Tibial nerve (tissue), 4 donors: ENCODE measurements around the gene EYA4. TPM values are rescaled to one million over a fixed set of nuclear protein-coding genes. Genes with fewer than 3 reads are reported as not detected.

ENCODE experiments used
- DNase-seq, 2 donors: peaks; one replicate each; pipeline ENCODE4 v3.0.0-alpha.2; 2019; ENCODE audit warnings: low spot score in 2 of 2
- H3K27ac ChIP-seq, 4 donors: fragments of 200-600 bp; sonication (generic) in 3 of 4; one replicate each; pipeline ENCODE4 v1.5.1; 2017 to 2019; ENCODE audit warnings: mild to moderate bottlenecking in 1 of 4
- H3K27me3 ChIP-seq, 2 donors: fragments of 200-600 bp; sonication (generic) in 1 of 2; one replicate each; pipeline versions ENCODE4 v1.5.1 to v1.6.0; 2017 to 2019
- H3K36me3 ChIP-seq, 3 donors: fragments of 200-600 bp; sonication (generic); one replicate each; pipeline ENCODE4 v1.5.1; 2018 to 2019
- H3K4me1 ChIP-seq, 4 donors: fragments of 200-600 bp; sonication (generic) in 3 of 4; one replicate each; pipeline ENCODE4 v1.5.1; 2017 to 2019
- H3K4me3 ChIP-seq, 4 donors: fragments of 200-600 bp; sonication (generic) in 3 of 4; one replicate each; pipeline ENCODE4 v1.5.1; 2017 to 2019; ENCODE audit warnings: mild to moderate bottlenecking in 1 of 4, moderate library complexity in 1 of 4
- H3K9me3 ChIP-seq, 4 donors: fragments of 200-600 bp; sonication (generic) in 3 of 4; one replicate each; pipeline ENCODE4 v1.5.1; 2017 to 2019
- EP300 ChIP-seq, 2 donors: sonication (generic); formaldehyde crosslinking; IDR thresholded peaks; one replicate each; pipeline ENCODE4 v1.6.1; 2017; ENCODE audit warnings: antibody characterized with exemption in 2 of 2, mild to moderate bottlenecking in 1 of 2
- POLR2A ChIP-seq, 2 donors: fragments of 450-650 bp; IDR thresholded peaks; one replicate each; pipeline ENCODE4 v1.6.1; 2017; ENCODE audit warnings: antibody characterized with exemption in 2 of 2, mild to moderate bottlenecking in 2 of 2, moderate library complexity in 2 of 2
- WGBS, 2 donors: methylation state at CpG; one replicate each; pipeline ENCODE4 v1.1.5; 2018; 5-methylcytosine and 5-hydroxymethylcytosine counted together
- total RNA-seq, 4 donors: library from RNA; depleted of rRNA; stranded (reverse); fragments of >200 nt; gene quantifications; one replicate each; pipeline ENCODE4 v1.1.0, GENCODE V29; 2016
- TF ChIP-seq, protein P1 (sequence below), 5 experiments: fragments of 200-600 bp in 3 of 5; fragments of 450-650 bp in 2 of 5; sonication (generic) in 3 of 5; IDR thresholded peaks; one replicate each; pipeline ENCODE4 v1.5.1; 2016 to 2019; ENCODE audit warnings: antibody characterized with exemption in 5 of 5, mild to moderate bottlenecking in 3 of 5, moderate library complexity in 2 of 5

The EYA4 gene
- total RNA-seq, 4 donors from 2014 or later, result 1.1 to 6.0 (median 1.8) TPM

DNA sequence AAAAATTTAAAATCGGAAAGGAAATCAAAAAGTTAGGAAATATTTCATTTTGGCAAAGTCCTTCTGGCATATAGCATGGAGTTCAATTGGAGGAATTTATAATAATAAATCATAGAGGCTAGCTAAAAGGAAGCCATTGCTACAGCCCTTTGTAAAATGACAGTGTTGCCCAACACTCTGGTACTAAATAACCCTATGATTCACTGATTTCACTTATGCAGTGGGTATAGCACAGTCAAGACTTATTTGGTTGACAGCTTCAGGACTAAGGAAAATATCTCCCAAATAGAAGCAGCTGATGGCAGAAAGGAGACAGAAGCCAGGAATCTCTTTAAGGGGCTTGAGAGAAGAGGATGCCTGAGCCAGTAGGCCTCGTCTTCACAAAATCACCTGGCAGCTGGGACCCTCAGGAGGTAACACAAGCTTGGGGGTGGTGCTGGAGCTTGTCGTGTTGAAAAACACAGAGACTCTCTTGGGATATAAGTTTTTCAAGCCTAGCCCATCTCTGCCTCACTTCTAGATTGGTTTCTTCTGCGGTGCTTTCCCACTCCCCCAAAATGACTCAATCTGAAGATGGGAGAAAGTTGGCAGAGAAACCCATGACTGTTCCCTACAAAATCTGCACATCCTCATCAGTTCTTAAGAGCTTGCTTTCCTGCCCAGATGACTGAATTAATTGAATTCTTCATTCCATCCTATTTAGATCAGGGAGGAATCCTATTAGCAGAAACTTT, 38.4 kb upstream of the EYA4 start:
- Histone ChIP-seq H3K9me3 (no peaks in the 10 kb centered on the region), H3K4me1 (no peaks in the 10 kb centered on the region), H3K27me3 (no peaks in the 10 kb centered on the region), H3K27ac (no peak overlapping the region), H3K36me3 (no peaks in the 10 kb centered on the region), H3K4me3 (no peak overlapping the region)
- TF ChIP-seq, protein P1, sequence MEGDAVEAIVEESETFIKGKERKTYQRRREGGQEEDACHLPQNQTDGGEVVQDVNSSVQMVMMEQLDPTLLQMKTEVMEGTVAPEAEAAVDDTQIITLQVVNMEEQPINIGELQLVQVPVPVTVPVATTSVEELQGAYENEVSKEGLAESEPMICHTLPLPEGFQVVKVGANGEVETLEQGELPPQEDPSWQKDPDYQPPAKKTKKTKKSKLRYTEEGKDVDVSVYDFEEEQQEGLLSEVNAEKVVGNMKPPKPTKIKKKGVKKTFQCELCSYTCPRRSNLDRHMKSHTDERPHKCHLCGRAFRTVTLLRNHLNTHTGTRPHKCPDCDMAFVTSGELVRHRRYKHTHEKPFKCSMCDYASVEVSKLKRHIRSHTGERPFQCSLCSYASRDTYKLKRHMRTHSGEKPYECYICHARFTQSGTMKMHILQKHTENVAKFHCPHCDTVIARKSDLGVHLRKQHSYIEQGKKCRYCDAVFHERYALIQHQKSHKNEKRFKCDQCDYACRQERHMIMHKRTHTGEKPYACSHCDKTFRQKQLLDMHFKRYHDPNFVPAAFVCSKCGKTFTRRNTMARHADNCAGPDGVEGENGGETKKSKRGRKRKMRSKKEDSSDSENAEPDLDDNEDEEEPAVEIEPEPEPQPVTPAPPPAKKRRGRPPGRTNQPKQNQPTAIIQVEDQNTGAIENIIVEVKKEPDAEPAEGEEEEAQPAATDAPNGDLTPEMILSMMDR (IDR thresholded peaks at IDR 0.05), result no peak
- TF ChIP-seq POLR2A (IDR thresholded peaks at IDR 0.05) (no peak), EP300 (IDR thresholded peaks at IDR 0.05) (no peak)
- no peak for DNase-seq
- 81 to 82% methylated on average over 4 of the region's 4 CpGs for WGBS, 2 donors

DNA sequence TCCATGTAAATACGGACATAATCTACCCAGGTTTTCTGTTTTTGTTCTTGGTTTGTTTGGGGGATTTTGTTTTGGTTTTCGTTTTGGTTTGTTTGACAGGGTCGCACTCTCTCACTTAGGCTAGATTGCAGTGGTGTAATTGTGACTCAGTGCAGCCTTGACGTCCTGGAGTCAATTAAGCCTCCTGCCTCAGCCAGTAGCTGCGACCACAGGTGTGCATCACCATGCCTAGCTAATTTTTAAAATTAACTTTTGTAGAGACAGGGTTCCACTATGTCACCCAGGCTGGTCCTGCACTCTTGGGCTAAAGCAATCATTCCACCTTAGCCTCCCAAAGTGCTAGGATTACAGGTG, 37.8 kb upstream of the EYA4 start:
- Histone ChIP-seq H3K27me3 (no peaks in the 10 kb centered on the region), H3K4me3 (no peak overlapping the region), H3K9me3 (no peaks in the 10 kb centered on the region), H3K27ac (no peak overlapping the region), H3K36me3 (no peaks in the 10 kb centered on the region), H3K4me1 (no peaks in the 10 kb centered on the region)
- TF ChIP-seq EP300 (IDR thresholded peaks at IDR 0.05), result no peak
- TF ChIP-seq POLR2A (IDR thresholded peaks at IDR 0.05), result no peak
- TF ChIP-seq, protein P1 (IDR thresholded peaks at IDR 0.05), result no peak
- WGBS, 2 donors, result 78 to 79% methylated on average over 5 of the region's 5 CpGs
- DNase-seq, result no peak

DNA sequence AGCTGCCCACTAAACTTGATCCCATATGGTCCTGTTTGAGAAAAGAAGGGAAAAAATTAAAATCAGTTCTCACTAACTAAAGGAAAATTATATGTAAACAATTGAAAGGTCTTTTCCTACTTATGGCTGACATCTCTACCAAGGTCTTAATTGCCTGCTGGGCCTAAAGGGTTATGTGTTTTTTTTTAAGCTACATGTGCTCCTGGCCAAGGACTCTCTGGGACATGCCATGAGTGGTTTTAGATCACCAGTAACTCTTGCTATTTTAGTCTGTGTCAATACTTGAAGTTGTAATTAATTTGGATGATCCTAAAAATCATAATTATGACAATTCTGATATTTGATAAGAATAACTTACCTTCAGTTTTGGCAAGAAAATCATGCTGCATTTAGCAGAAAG, 35.9 kb upstream of the EYA4 start:
- H3K36me3 ChIP-seq, result no peaks in the 10 kb centered on the region
- TF ChIP-seq EP300 (IDR thresholded peaks at IDR 0.05) (no peak), POLR2A (IDR thresholded peaks at IDR 0.05) (no peak)
- TF ChIP-seq, protein P1 (IDR thresholded peaks at IDR 0.05), result no peak
- DNase-seq, result no peak

DNA sequence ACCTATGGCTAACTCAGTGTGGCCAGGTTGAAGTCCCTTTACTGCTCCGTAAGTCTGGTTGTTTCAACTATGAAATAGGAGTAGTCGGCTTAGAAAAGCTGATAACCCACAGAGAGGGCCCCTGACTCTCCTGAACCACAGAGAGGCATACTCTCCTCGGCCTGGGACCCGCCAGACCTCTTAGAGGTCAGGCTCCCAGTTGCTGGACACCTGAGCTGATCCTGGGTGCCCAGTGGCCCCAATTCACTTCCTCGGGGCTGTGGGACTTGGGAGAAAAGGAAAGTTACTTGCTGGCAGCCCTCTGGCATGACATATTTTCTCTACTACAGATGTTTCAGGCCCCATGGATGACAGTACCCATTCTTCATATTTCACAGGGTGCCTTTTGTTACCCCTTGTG, 34.2 kb upstream of the EYA4 start:
- Histone ChIP-seq H3K36me3 (no peaks in the 10 kb centered on the region), H3K9me3 (peaks cover 0 to 6% (median 0%) of the 10 kb centered on the region in 4 donors), H3K27ac (no peak overlapping the region), H3K27me3 (no peaks in the 10 kb centered on the region), H3K4me3 (no peak overlapping the region), H3K4me1 (no peaks in the 10 kb centered on the region)
- TF ChIP-seq POLR2A (IDR thresholded peaks at IDR 0.05) (no peak), EP300 (IDR thresholded peaks at IDR 0.05) (no peak)
- TF ChIP-seq, protein P1 (IDR thresholded peaks at IDR 0.05), result no peak
- 77 to 78% methylated on average over 5 of the region's 5 CpGs for WGBS, 2 donors
- no peak for DNase-seq

More for the DNA sequence above, 35.9 kb upstream of the EYA4 start:
- no peaks in the 10 kb centered on the region for H3K4me1 ChIP-seq
- no peak overlapping the region for H3K4me3 ChIP-seq
- H3K27me3 ChIP-seq, result no peaks in the 10 kb centered on the region
- no peak overlapping the region for H3K27ac ChIP-seq
- peaks cover 0 to 6% (median 0%) of the 10 kb centered on the region in 4 donors for H3K9me3 ChIP-seq

DNA sequence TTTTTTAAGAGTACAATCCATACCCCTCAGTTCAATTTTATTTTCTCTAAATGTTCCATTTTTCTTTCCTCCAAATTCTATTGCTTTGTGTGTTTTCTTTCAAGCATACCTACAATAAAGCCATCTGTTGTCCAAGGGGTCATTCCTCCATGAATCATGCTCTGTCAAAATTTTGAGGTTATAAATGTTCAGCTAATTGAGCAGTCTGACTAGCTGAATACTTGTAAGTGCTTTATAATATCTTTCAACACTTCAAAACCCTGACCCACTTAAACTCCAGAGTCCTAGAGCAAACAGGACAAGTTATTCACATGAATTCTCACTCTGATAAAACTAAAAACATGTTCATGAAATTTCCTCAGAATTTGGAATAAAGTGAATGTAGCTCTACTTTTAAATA, 33.4 kb upstream of the EYA4 start:
- H3K4me1 ChIP-seq, result no peaks in the 10 kb centered on the region
- no peaks in the 10 kb centered on the region for H3K27me3 ChIP-seq
- H3K9me3 ChIP-seq, result peaks cover 0 to 6% (median 0%) of the 10 kb centered on the region in 4 donors
- no peak overlapping the region for H3K27ac ChIP-seq
- no peaks in the 10 kb centered on the region for H3K36me3 ChIP-seq
- H3K4me3 ChIP-seq, result no peak overlapping the region
- TF ChIP-seq POLR2A (IDR thresholded peaks at IDR 0.05), result no peak
- no peak for DNase-seq
